Esophagus muscularis mucosa (tissue), 3 donors: ENCODE results near the gene SPNS3.

Source experiments
- CTCF ChIP-seq, 3 experiments: fragments of 200-600 bp in 2 of 3; fragments of 450-650 bp in 1 of 3; sonication (generic) in 2 of 3; IDR thresholded peaks; one replicate each; pipeline ENCODE4 v1.5.1; 2017 to 2019; ENCODE audit warnings: antibody characterized with exemption in 3 of 3, mild to moderate bottlenecking in 2 of 3, moderate library complexity in 1 of 3
- EP300 ChIP-seq: sonication (generic); formaldehyde crosslinking; IDR thresholded peaks from one replicate; pipeline ENCODE4 v1.6.1; 2017; ENCODE audit warnings: antibody characterized with exemption

GRCh38 chr17:4467287-4467686 is 33.5 kb downstream of the SPNS3 start:
- TF ChIP-seq CTCF (IDR thresholded peaks at IDR 0.05) = no peak
- no peak for TF ChIP-seq EP300
